Head of caudate nucleus (tissue), 42 donors: ENCODE data around the gene RNF222.
A peak's percentile ranks its signal among the peaks of the same experiment; 100 is the strongest.
"Not testable (repeated sequence)": the region's sequence is repeated elsewhere in the genome, so short reads cannot be mapped to it uniquely, and the experiment has no call there.

Experiments used
- DNase-seq, 42 donors: peaks; one replicate each; pipeline versions ENCODE4 v3.0.0 to v3.0.0-alpha.2; 2020 to 2021; ENCODE audit warnings: mixed read lengths in 7 of 42
- intact Hi-C: fragments of 100-400 bp; cut with DNase I; formaldehyde crosslinking; loops from one replicate; pipeline ENCODE4 v1.15.0; 2022

The RNF222 gene

GRCh38 chr17:8360260-8360659 is 37.4 kb downstream of the RNF222 start:
- intact Hi-C loops = no loop called here
- no peak for DNase-seq

GRCh38 chr17:8359769-8360168 is 37.9 kb downstream of the RNF222 start:
- peak in 22 of 42 donors; percentile 20 to 70 (median 42) for DNase-seq
- intact Hi-C loops = no loop called here

- DNase-seq = no peak
- intact Hi-C loops = no loop called here
These were observed 39.7 kb downstream of the RNF222 start for GRCh38 chr17:8357910-8358309.

- intact Hi-C loops = no loop called here
- DNase-seq = no peak
These were observed 43.4 kb downstream of the RNF222 start for GRCh38 chr17:8354236-8354635.

- intact Hi-C loops = no loop called here
- DNase-seq = no peak
These were observed 43.9 kb downstream of the RNF222 start for GRCh38 chr17:8353736-8354135.

- intact Hi-C loops = no loop called here
These were observed 47.3 kb downstream of the RNF222 start for GRCh38 chr17:8350339-8350738.

GRCh38 chr17:8347001-8347400 is 50.6 kb downstream of the RNF222 start:
- DNase-seq, intact Hi-C loops: not testable (repeated sequence)

More at GRCh38 chr17:8350339-8350738, 47.3 kb downstream of the RNF222 start:
- DNase-seq = no peak

GRCh38 chr17:8345951-8346665 is 51.5 kb downstream of the RNF222 start:
- DNase-seq = no peak
- intact Hi-C loops = no loop called here

GRCh38 chr17:8345052-8345690 is 52.5 kb downstream of the RNF222 start:
- intact Hi-C loops = no loop called here
- DNase-seq = no peak

GRCh38 chr17:8341456-8341855 is 56.2 kb downstream of the RNF222 start:
- intact Hi-C loops = no loop called here
- DNase-seq = no peak
